Neural cell (in vitro differentiated cells): Measurements from ENCODE around the gene METTL24. TPM values are rescaled to one million over a fixed set of nuclear protein-coding genes. Genes with fewer than 3 reads are reported as not detected.

Source experiments
- H2AFZ ChIP-seq: fragments of 200-600, 300-800 bp; sonication (generic), shearing (Covaris generic); 2 replicates; pipeline ENCODE4 v1.6.0; 2014; ENCODE audit warnings: low read depth, mild to moderate bottlenecking, antibody characterized with exemption, low read length, moderate library complexity
- H3F3A ChIP-seq: fragments of 200-600 bp; shearing (Covaris generic); 2 replicates; pipeline ENCODE4 v1.6.1; 2016; ENCODE audit warnings: mild to moderate bottlenecking, moderate library complexity, mixed read lengths, antibody characterized with exemption, low read length; ENCODE audit not compliant: insufficient read depth, poor library complexity, severe bottlenecking
- H3K27ac ChIP-seq: fragments of 200-600, 300-800 bp; sonication (generic), shearing (Covaris generic); 2 replicates; pipeline ENCODE4 v1.5.1; 2014; ENCODE audit warnings: mild to moderate bottlenecking, low read length, moderate library complexity
- H3K27me3 ChIP-seq: fragments of 300-800, 200-600 bp; sonication (generic), shearing (Covaris generic); 2 replicates; pipeline ENCODE4 v1.6.0; 2014; ENCODE audit warnings: mild to moderate bottlenecking, low read depth, low read length, moderate library complexity; ENCODE audit not compliant: insufficient read depth
- H3K36me3 ChIP-seq: fragments of 300-800, 200-600 bp; sonication (generic), shearing (Covaris generic); 2 replicates; pipeline ENCODE4 v1.5.1; 2014; ENCODE audit warnings: mild to moderate bottlenecking, antibody characterized with exemption, low read length, moderate library complexity; ENCODE audit not compliant: insufficient read depth
- H3K4me2 ChIP-seq: fragments of 300-800, 200-600 bp; sonication (generic), shearing (Covaris generic); 2 replicates; pipeline ENCODE4 v1.6.0; 2014; ENCODE audit warnings: mild to moderate bottlenecking, low read length
- H3K4me3 ChIP-seq: fragments of 300-800, 200-600 bp; sonication (generic), shearing (Covaris generic); 2 replicates; pipeline ENCODE4 v1.5.1; 2014; ENCODE audit warnings: mild to moderate bottlenecking, low read length, moderate library complexity
- H3K79me2 ChIP-seq: fragments of 200-600 bp; shearing (Covaris generic); replicated peaks from 2 replicates; pipeline ENCODE4 v1.6.0; 2014; ENCODE audit warnings: mild to moderate bottlenecking, low read length, moderate library complexity; ENCODE audit not compliant: insufficient read depth
- H3K9ac ChIP-seq: fragments of 300-800, 200-600 bp; sonication (generic), shearing (Covaris generic); 2 replicates; pipeline ENCODE4 v1.6.1; 2016; ENCODE audit warnings: mild to moderate bottlenecking, low read length, mixed read lengths
- H3K9me2 ChIP-seq: fragments of 200-600 bp; shearing (Covaris generic); 2 replicates; pipeline ENCODE4 v1.6.1; 2016; ENCODE audit warnings: mild to moderate bottlenecking, low read length, mixed read lengths; ENCODE audit not compliant: insufficient read depth
- H3K9me3 ChIP-seq: fragments of 200-600, 300-800 bp; sonication (generic), shearing (Covaris generic); 2 replicates; pipeline ENCODE4 v1.6.1; 2016; ENCODE audit warnings: mild to moderate bottlenecking, mixed run types, low read length, moderate library complexity, mixed read lengths
- H4K20me1 ChIP-seq: fragments of 200-600 bp; shearing (Covaris generic); 2 replicates; pipeline ENCODE4 v1.6.1; 2016; ENCODE audit warnings: mild to moderate bottlenecking, mixed run types; ENCODE audit not compliant: insufficient read depth
- CTCF ChIP-seq: fragments of 450-650 bp; IDR thresholded peaks from 2 replicates; pipeline ENCODE4 v1.5.1; 2014; ENCODE audit warnings: antibody characterized with exemption, mild to moderate bottlenecking, moderate library complexity; ENCODE audit not compliant: poor library complexity, severe bottlenecking
- EP300 ChIP-seq: fragments of 450-650 bp; conservative IDR thresholded peaks from 2 replicates; pipeline ENCODE4 v1.6.1; 2014; ENCODE audit warnings: antibody characterized with exemption, mild to moderate bottlenecking, moderate library complexity; ENCODE audit not compliant: poor library complexity, severe bottlenecking
- EZH2 ChIP-seq: fragments of 200-600, 300-800 bp; shearing (Covaris generic), sonication (generic); IDR thresholded peaks from 2 replicates; pipeline ENCODE4 v1.6.1; 2014; ENCODE audit warnings: antibody characterized with exemption, low read length, borderline replicate concordance, mild to moderate bottlenecking; ENCODE audit not compliant: insufficient read depth, poor library complexity, severe bottlenecking
- MXI1 ChIP-seq: fragments of 450-650 bp; conservative IDR thresholded peaks from 2 replicates; pipeline ENCODE4 v1.6.1; 2014; ENCODE audit warnings: antibody characterized with exemption, mild to moderate bottlenecking; ENCODE audit not compliant: poor library complexity, severe bottlenecking
- POLR2AphosphoS5 ChIP-seq: IDR thresholded peaks from 2 replicates; pipeline ENCODE4 v1.6.1; 2012
- RAD21 ChIP-seq: fragments of 450-650 bp; conservative IDR thresholded peaks from 2 replicates; pipeline ENCODE4 v1.6.1; 2014; ENCODE audit warnings: antibody characterized with exemption, mild to moderate bottlenecking, moderate library complexity
- REST ChIP-seq: IDR thresholded peaks from 2 replicates; pipeline ENCODE4 v1.6.1; 2012; ENCODE audit warnings: borderline replicate concordance
- SMC3 ChIP-seq: fragments of 450-650 bp; conservative IDR thresholded peaks from 2 replicates; pipeline ENCODE4 v1.6.1; 2014; ENCODE audit warnings: antibody characterized with exemption, mild to moderate bottlenecking, moderate library complexity; ENCODE audit not compliant: poor library complexity
- TAF1 ChIP-seq: IDR thresholded peaks from 2 replicates; pipeline ENCODE4 v1.6.1; 2012; ENCODE audit warnings: low read depth
- polyA plus RNA-seq: library from polyadenylated mRNA; depleted of rRNA; stranded (reverse); fragments of >200 nt; gene quantifications from 2 replicates; pipeline ENCODE4 v1.2.3, GENCODE V29; 2014

The METTL24 gene
- polyA plus RNA-seq, 1 donor from 2014 or later, result not detected

GRCh38 chr6:110334423-110335180, 23.5 kb downstream of the METTL24 start:
- Histone ChIP-seq H3K4me2 (no peak overlapping the region), H4K20me1 (no peaks in the 10 kb centered on the region)

GRCh38 chr6:110332281-110332680, 25.9 kb downstream of the METTL24 start:
- no peaks in the 10 kb centered on the region for H3K79me2 ChIP-seq
- no peaks in the 10 kb centered on the region for H4K20me1 ChIP-seq
- H3K27me3 ChIP-seq, result no peaks in the 10 kb centered on the region
- H3K9me3 ChIP-seq, result no peaks in the 10 kb centered on the region
- no peak overlapping the region for H3K27ac ChIP-seq
- H3K36me3 ChIP-seq, result no peaks in the 10 kb centered on the region
- no peak overlapping the region for H3K4me2 ChIP-seq
- H3F3A ChIP-seq, result no peaks in the 10 kb centered on the region
- H3K9me2 ChIP-seq, result no peaks in the 10 kb centered on the region
- no peak overlapping the region for H3K4me3 ChIP-seq
- H3K9ac ChIP-seq, result no peak overlapping the region
- no peak overlapping the region for H2AFZ ChIP-seq
- TF ChIP-seq MXI1, result no peak
- TF ChIP-seq EP300, result no peak
- no peak for TF ChIP-seq POLR2AphosphoS5
- TF ChIP-seq TAF1, result no peak
- TF ChIP-seq EZH2, result no peak
- TF ChIP-seq RAD21, result no peak
- no peak for TF ChIP-seq REST

More at GRCh38 chr6:110334423-110335180, 23.5 kb downstream of the METTL24 start:
- no peaks in the 10 kb centered on the region for H3K9me3 ChIP-seq
- H3K36me3 ChIP-seq, result no peaks in the 10 kb centered on the region
- no peak overlapping the region for H2AFZ ChIP-seq
- H3K4me3 ChIP-seq, result no peak overlapping the region
- H3K9ac ChIP-seq, result no peak overlapping the region
- H3K9me2 ChIP-seq, result no peaks in the 10 kb centered on the region
- no peak overlapping the region for H3K27ac ChIP-seq
- TF ChIP-seq REST (no peak), EP300 (no peak), CTCF (no peak), RAD21 (no peak), SMC3 (no peak), POLR2AphosphoS5 (no peak), EZH2 (no peak), MXI1 (no peak), TAF1 (no peak)
- H3F3A ChIP-seq, result no peaks in the 10 kb centered on the region
- H3K79me2 ChIP-seq, result no peaks in the 10 kb centered on the region
- no peaks in the 10 kb centered on the region for H3K27me3 ChIP-seq
